PC-3 (cell line): ENCODE data around the gene KIF5A. TPM values are rescaled to one million over a fixed set of nuclear protein-coding genes. Genes with fewer than 3 reads are reported as not detected.

Experiments used
- ATAC-seq: fragments of 200-7000 bp; cut with Tn5 transposase; 2 replicates; pipeline ENCODE4 v1.9.1; 2020; ENCODE audit warnings: mild to moderate bottlenecking, moderate library complexity
- BruUV-seq: library from RNA; stranded (reverse); fragments of 400-500 nt; replicated peaks from 2 replicates; lab custom pipeline; 2021; lab: Mats Ljungman, UMichigan
- CTCF ChIA-PET: fragments of 300-600 bp; sonication (Branson Sonifier 250); formaldehyde crosslinking; loops from one replicate; lab custom pipeline; 2022; ENCODE audit warnings: antibody characterized with exemption; lab: Charles Lee
- POLR2A ChIA-PET: fragments of 300-600 bp; sonication (Branson Sonifier 250); formaldehyde crosslinking; loops from one replicate; lab custom pipeline; 2022; ENCODE audit warnings: antibody characterized with exemption; ENCODE audit not compliant: unreplicated experiment; lab: Charles Lee
- DNase-seq: peaks from one replicate; pipeline ENCODE4 v3.0.0-alpha.2; 2015
- H2AFZ ChIP-seq: fragments of 300-600 bp; sonication (generic); 2 replicates; pipeline ENCODE4 v1.6.0; 2016; ENCODE audit warnings: antibody characterized with exemption, low read length
- H3F3A ChIP-seq: fragments of 300-600 bp; sonication (generic); one replicate; pipeline ENCODE4 v1.6.0; 2017; ENCODE audit warnings: antibody characterized with exemption, low read length, control low read depth, mild to moderate bottlenecking; ENCODE audit not compliant: unreplicated experiment
- H3K27ac ChIP-seq: fragments of 300-600 bp; sonication (generic); 2 replicates; pipeline ENCODE4 v1.5.1; 2016; ENCODE audit warnings: mild to moderate bottlenecking, low read length
- H3K27me3 ChIP-seq: fragments of 300-600 bp; sonication (generic); 2 replicates; pipeline ENCODE4 v1.6.1; 2016; ENCODE audit warnings: low read length, mixed read lengths
- H3K36me3 ChIP-seq: fragments of 300-600 bp; sonication (generic); 2 replicates; pipeline ENCODE4 v1.6.1; 2016; ENCODE audit warnings: low read depth, mixed run types, low read length, mixed read lengths
- H3K4me1 ChIP-seq: fragments of 300-600 bp; sonication (generic); 2 replicates; pipeline ENCODE4 v1.5.1; 2016; ENCODE audit warnings: low read length; ENCODE audit not compliant: insufficient read depth
- H3K4me2 ChIP-seq: fragments of 300-600 bp; sonication (generic); 2 replicates; pipeline ENCODE4 v1.6.0; 2016; ENCODE audit warnings: low read length
- H3K4me3 ChIP-seq: fragments of 300-600 bp; sonication (generic); 2 replicates; pipeline ENCODE4 v1.5.1; 2016; ENCODE audit warnings: mild to moderate bottlenecking, low read length, mixed read lengths
- H3K79me2 ChIP-seq: fragments of 300-600 bp; sonication (generic); 2 replicates; pipeline ENCODE4 v1.6.1; 2017; ENCODE audit warnings: low read length, mixed read lengths
- H3K9ac ChIP-seq: fragments of 300-600 bp; sonication (generic); 2 replicates; pipeline ENCODE4 v1.6.0; 2016; ENCODE audit warnings: mild to moderate bottlenecking, low read length
- H3K9me2 ChIP-seq: fragments of 300-600 bp; sonication (generic); replicated peaks from 2 replicates; pipeline ENCODE4 v1.6.1; 2016; ENCODE audit warnings: mixed run types, low read length, mixed read lengths
- H3K9me3 ChIP-seq: fragments of 300-600 bp; sonication (generic); 2 replicates; pipeline ENCODE4 v1.6.1; 2016; ENCODE audit warnings: low read length, mixed read lengths
- H4K20me1 ChIP-seq: fragments of 300-600 bp; sonication (generic); 2 replicates; pipeline ENCODE4 v1.6.1; 2016; ENCODE audit warnings: low read length, mixed read lengths
- CTCF ChIP-seq: fragments of 300-600 bp; sonication (generic); conservative IDR thresholded peaks from 2 replicates; pipeline ENCODE4 v1.5.1; 2017; ENCODE audit warnings: antibody characterized with exemption, low read depth, mild to moderate bottlenecking, low read length
- EZH2 ChIP-seq: fragments of 300-600 bp; sonication (generic); IDR thresholded peaks from one replicate; pipeline ENCODE4 v1.6.1; 2017; ENCODE audit warnings: antibody characterized with exemption, mild to moderate bottlenecking, low read length; ENCODE audit not compliant: unreplicated experiment
- EZH2phosphoT487 ChIP-seq: fragments of 300-600 bp; sonication (generic); IDR thresholded peaks from 2 replicates; pipeline ENCODE4 v1.6.1; 2018; ENCODE audit warnings: mild to moderate bottlenecking, antibody characterized with exemption, low read length, borderline replicate concordance
- intact Hi-C: fragments of 100-400 bp; cut with micrococcal nuclease; formaldehyde crosslinking; loops from 2 replicates; pipeline ENCODE4 v1.9.0; 2023
- total RNA-seq: library from RNA; depleted of rRNA; stranded (reverse); fragments of >200 nt; gene quantifications from 2 replicates; pipeline ENCODE4 v1.2.3, GENCODE V29; 2014

KIF5A gene
- total RNA-seq, 1 experiment from 2014 or later, result not detected

- ChIA-PET POLR2A (no interaction called here), CTCF (no interaction called here)
- no peaks in the 10 kb centered on the region for H3K36me3 ChIP-seq
- peaks cover 26% of the 10 kb centered on the region for H3K79me2 ChIP-seq
- H3K9ac ChIP-seq, result no peak overlapping the region
- H3K4me1 ChIP-seq, result peaks cover 15% of the 10 kb centered on the region
- H2AFZ ChIP-seq, result no peak overlapping the region
- no peaks in the 10 kb centered on the region for H3K27me3 ChIP-seq
- no peaks in the 10 kb centered on the region for H3K9me3 ChIP-seq
- no TSS peak for BruUV-seq
- TF ChIP-seq CTCF (no peak), EZH2phosphoT487 (no peak), EZH2 (no peak)
- no peak overlapping the region for H3K4me2 ChIP-seq
- no peak for ATAC-seq
- H3F3A ChIP-seq, result no peaks in the 10 kb centered on the region
- DNase-seq, result no peak
- no peak overlapping the region for H3K27ac ChIP-seq
- H4K20me1 ChIP-seq, result no peaks in the 10 kb centered on the region
- no peak overlapping the region for H3K4me3 ChIP-seq
- intact Hi-C loops, result no loop called here
- no peaks in the 10 kb centered on the region for H3K9me2 ChIP-seq
These were observed 1.4 kb upstream of the KIF5A start for GRCh38 chr12:57548488-57548887.

GRCh38 chr12:57549203-57549908, 488 bp upstream of the KIF5A start:
- no peaks in the 10 kb centered on the region for H3F3A ChIP-seq
- TF ChIP-seq CTCF (no peak), EZH2phosphoT487 (no peak), EZH2 (no peak)
- peaks cover 15% of the 10 kb centered on the region for H3K4me1 ChIP-seq
- no peak overlapping the region for H2AFZ ChIP-seq
- no peaks in the 10 kb centered on the region for H3K9me3 ChIP-seq
- CTCF ChIA-PET, result no interaction called here
- ATAC-seq (no peak), DNase-seq (no peak)
- H3K27ac ChIP-seq, result no peak overlapping the region
- POLR2A ChIA-PET, result no interaction called here
- intact Hi-C loops, result no loop called here
- BruUV-seq, result no TSS peak
- no peaks in the 10 kb centered on the region for H3K9me2 ChIP-seq
- no peak overlapping the region for H3K9ac ChIP-seq
- no peak overlapping the region for H3K4me2 ChIP-seq
- no peaks in the 10 kb centered on the region for H3K27me3 ChIP-seq
- H3K36me3 ChIP-seq, result no peaks in the 10 kb centered on the region
- peaks cover 26% of the 10 kb centered on the region for H3K79me2 ChIP-seq
- no peaks in the 10 kb centered on the region for H4K20me1 ChIP-seq
- no peak overlapping the region for H3K4me3 ChIP-seq
